ENCODE measurements around the gene RRP1. TPM values are rescaled to one million over a fixed set of nuclear protein-coding genes. Genes with fewer than 3 reads are reported as not detected.

The RRP1 gene
- total and polyA plus RNA-seq, 2 of the 13 experiments (the other 11 are each of a cell fraction or from before 2014, with no cell fraction given): 20.1 to 35.1 TPM

GRCh38 chr21:43783098-43783700, 6.2 kb upstream of the RRP1 start (continued):
- no peak for TF ChIP-seq CEBPZ (IDR thresholded peaks at IDR 0.05; ENCODE audit: low read length)
- TF ChIP-seq ZNF761 (CRISPR knock-in tag; conservative IDR thresholded peaks at IDR 0.05): no peak
- no peak for TF ChIP-seq GABPA (IDR thresholded peaks at IDR 0.05; ENCODE audit: low read depth, low read length)
- TF ChIP-seq GABPA (CRISPR knock-in tag; IDR thresholded peaks at IDR 0.05; ENCODE audit: low read depth): peak; percentile 59
- no peak for TF ChIP-seq CHD4 (IDR thresholded peaks at IDR 0.05; ENCODE audit: borderline replicate concordance, low read length)
- TF ChIP-seq ZNF292 (CRISPR knock-in tag; IDR thresholded peaks at IDR 0.05; ENCODE audit: borderline replicate concordance, low read depth): peak; percentile 97; the same call in 1 of the 2 replicates
- peak; percentile 91 for TF ChIP-seq ZBTB7B (CRISPR knock-in tag; IDR thresholded peaks at IDR 0.05)
- TF ChIP-seq HNF4G (IDR thresholded peaks at IDR 0.05; ENCODE audit: borderline replicate concordance, low read depth, low read length): no peak
- TF ChIP-seq HNF4G (CRISPR knock-in tag; IDR thresholded peaks at IDR 0.05; ENCODE audit: borderline replicate concordance, low read depth): no peak; the same call in 1 of the 2 replicates
- no peak for TF ChIP-seq IRF1 (CRISPR knock-in tag; IDR thresholded peaks at IDR 0.05; ENCODE audit: low read depth)
- no peak for TF ChIP-seq SP2 (CRISPR knock-in tag; IDR thresholded peaks at IDR 0.05)
- TF ChIP-seq ZSCAN31 (CRISPR knock-in tag; IDR thresholded peaks at IDR 0.05; ENCODE audit: low read depth): 0 out of 2 replicates have a peak, but pooled peaks have one; percentile 77
- TF ChIP-seq ZNF230 (CRISPR knock-in tag; IDR thresholded peaks at IDR 0.05): no peak; the same call in 1 of the 2 replicates
- no peak for TF ChIP-seq ZNF326 (CRISPR knock-in tag; IDR thresholded peaks at IDR 0.05; ENCODE audit: borderline replicate concordance)
- no peak for TF ChIP-seq ZNF503 (CRISPR knock-in tag; IDR thresholded peaks at IDR 0.05)
- TF ChIP-seq ZNF83 (CRISPR knock-in tag; IDR thresholded peaks at IDR 0.05; ENCODE audit: borderline replicate concordance): no peak
- peak; percentile 22; the same call in 1 of the 2 replicates for TF ChIP-seq MIXL1 (CRISPR knock-in tag; IDR thresholded peaks at IDR 0.05)
- TF ChIP-seq CHCHD3 (CRISPR knock-in tag; IDR thresholded peaks at IDR 0.05): no peak
- no peak for TF ChIP-seq NR3C1 (CRISPR knock-in tag; IDR thresholded peaks at IDR 0.05)
- TF ChIP-seq DDIT3 (CRISPR knock-in tag; IDR thresholded peaks at IDR 0.05): no peak
- TF ChIP-seq SMYD3 (CRISPR knock-in tag; IDR thresholded peaks at IDR 0.05): peak; percentile 90; the same call in 1 of the 2 replicates
- TF ChIP-seq SIN3B (IDR thresholded peaks at IDR 0.05; ENCODE audit: low read length): no peak
- no peak for TF ChIP-seq EEA1 (CRISPR knock-in tag; IDR thresholded peaks at IDR 0.05; ENCODE audit: borderline replicate concordance)
- no peak for TF ChIP-seq SRSF9 (IDR thresholded peaks at IDR 0.05; ENCODE audit: borderline replicate concordance, insufficient read depth, low read depth, low read length, poor library complexity, severe bottlenecking)
- peak; percentile 58; the same call in 1 of the 2 replicates for TF ChIP-seq GATAD1 (CRISPR knock-in tag; IDR thresholded peaks at IDR 0.05)
- TF ChIP-seq NR2F1 (CRISPR knock-in tag; IDR thresholded peaks at IDR 0.05): no peak
